Measurements from ENCODE around the gene USP44. TPM values are rescaled to one million over a fixed set of nuclear protein-coding genes. Genes with fewer than 3 reads are reported as not detected.

Gene USP44
- total and polyA plus RNA-seq, 4 experiments from 2014 or later = 1.4 to 5.6 (median 3.8) TPM

DNA sequence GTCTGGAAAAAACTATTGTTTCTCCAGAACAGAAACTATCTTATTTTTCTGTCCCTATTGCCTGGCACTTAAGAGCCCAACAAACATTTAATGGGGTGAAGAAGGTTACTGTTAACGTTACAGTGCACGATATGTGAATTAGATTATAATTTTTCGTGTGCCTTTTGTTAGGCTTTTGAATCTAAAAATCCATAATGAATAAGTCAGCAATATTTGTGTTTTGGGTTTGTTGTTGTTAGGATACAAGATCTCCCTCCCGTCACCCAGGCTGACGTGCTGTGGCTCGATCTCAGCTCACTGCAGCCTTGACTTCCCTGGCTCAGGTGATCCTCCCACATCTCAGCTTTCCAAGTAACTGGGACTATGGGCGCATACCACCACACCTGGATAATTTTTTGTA, 69.4 kb downstream of the USP44 start:
- no peak for DNase-seq
- H3K27me3 Mint-ChIP-seq = no peaks in the 10 kb centered on the region
- Histone ChIP-seq H3K27ac (ENCODE audit: low read depth, low read length) (no peak overlapping the region), H3K4me3 (ENCODE audit: low read length in 2 of 2) (no peak overlapping the region), H3K4me1 (ENCODE audit: insufficient read depth, low read length) (peaks cover 42% of the 10 kb centered on the region), H3K27me3 (ENCODE audit: insufficient read depth, low read length) (no peaks in the 10 kb centered on the region), H3K9me3 (ENCODE audit: control insufficient read depth in 1 of 2, low read length in 2 of 2) (no peaks in the 10 kb centered on the region), H3K36me3 (ENCODE audit: insufficient read depth, low read length) (peaks cover 16% of the 10 kb centered on the region)
- H3K36me3 Mint-ChIP-seq = peaks cover 36 to 64% of the 10 kb centered on the region in 2 donors
- no peaks in the 10 kb centered on the region for H3K9me3 Mint-ChIP-seq
- peak overlapping the region in 5 of 7 donors; percentile 22 to 75 (median 50) for H3K27ac Mint-ChIP-seq
- ChIA-PET CTCF (ENCODE audit: partially characterized antibody) (no interaction called here), POLR2A (ENCODE audit: partially characterized antibody) (interaction anchor here (2.3 kb wide), 1 partner anchor 7 kb away, joined by 10 read pairs; the partner anchor contains the start of gene METAP2)
- intact Hi-C loops (cut with micrococcal nuclease) = no loop called here
- H3K4me1 Mint-ChIP-seq = peaks cover 42 to 58% (median 50%) of the 10 kb centered on the region in 4 donors
- H3K4me3 Mint-ChIP-seq = no peak overlapping the region

DNA sequence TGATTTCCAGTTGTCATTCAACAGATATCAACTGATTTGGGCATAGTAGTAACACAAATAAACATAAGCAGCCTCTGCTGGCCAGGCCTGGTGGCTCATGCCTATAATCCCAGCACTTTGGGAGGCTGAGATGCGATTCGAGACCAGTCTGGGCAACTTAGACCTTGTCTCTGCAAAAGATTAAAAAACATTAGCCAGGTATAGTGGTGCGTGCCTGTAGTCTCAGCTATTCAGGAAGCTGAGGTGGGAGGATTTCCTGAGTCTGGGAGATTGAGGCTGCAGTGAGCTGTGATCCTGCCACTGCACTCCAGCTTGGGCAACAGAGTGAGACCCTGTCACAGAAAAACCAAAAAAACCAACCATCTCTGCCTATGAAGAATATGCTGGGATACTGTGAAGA, 70.2 kb downstream of the USP44 start:
- H3K27me3 Mint-ChIP-seq = no peaks in the 10 kb centered on the region
- no peaks in the 10 kb centered on the region for H3K27me3 ChIP-seq (ENCODE audit: insufficient read depth, low read length)
- DNase-seq = no peak
- H3K27ac ChIP-seq (ENCODE audit: low read depth, low read length) = peak overlapping the region; percentile 30
- peaks cover 50% of the 10 kb centered on the region for H3K4me1 ChIP-seq (ENCODE audit: insufficient read depth, low read length)
- H3K36me3 Mint-ChIP-seq = peaks cover 35 to 61% of the 10 kb centered on the region in 2 donors
- peak overlapping the region in 6 of 8 donors; percentile 3 to 65 (median 56) for H3K4me3 Mint-ChIP-seq
- H3K9me3 ChIP-seq (ENCODE audit: control insufficient read depth in 1 of 2, low read length in 2 of 2) = no peaks in the 10 kb centered on the region
- H3K27ac Mint-ChIP-seq = peak overlapping the region; percentile 13 to 89 (median 71)
- ChIA-PET POLR2A (ENCODE audit: partially characterized antibody) (no interaction called here), CTCF (ENCODE audit: partially characterized antibody) (no interaction called here)
- H3K4me1 Mint-ChIP-seq = peaks cover 45 to 65% (median 57%) of the 10 kb centered on the region in 4 donors
- peaks cover 17% of the 10 kb centered on the region for H3K36me3 ChIP-seq (ENCODE audit: insufficient read depth, low read length)
- intact Hi-C loops (cut with micrococcal nuclease) = no loop called here
- H3K9me3 Mint-ChIP-seq = no peaks in the 10 kb centered on the region
- H3K4me3 ChIP-seq (ENCODE audit: low read length in 2 of 2) = no peak overlapping the region

DNA sequence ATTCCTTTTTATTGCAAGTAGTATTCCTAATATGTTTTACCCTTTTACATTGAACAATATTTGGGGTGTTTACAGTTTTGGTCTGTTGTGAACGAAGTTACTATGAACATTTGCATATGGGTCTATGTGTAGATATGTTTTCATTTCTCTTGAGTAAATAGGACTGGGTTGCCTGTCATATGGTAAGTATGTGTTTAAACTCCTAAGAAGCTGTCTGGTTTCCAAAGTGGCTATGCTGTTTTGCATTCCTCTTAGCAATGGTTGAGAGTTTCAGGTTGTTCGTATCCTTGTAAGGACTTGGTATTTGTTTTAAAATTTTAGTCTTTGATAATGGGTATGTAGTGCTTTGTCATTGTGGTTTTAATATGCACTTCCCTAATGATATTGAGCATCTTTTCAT, 71.0 kb downstream of the USP44 start:
- Histone ChIP-seq H3K4me1 (ENCODE audit: insufficient read depth, low read length) (peaks cover 58% of the 10 kb centered on the region), H3K27ac (ENCODE audit: low read depth, low read length) (no peak overlapping the region), H3K36me3 (ENCODE audit: insufficient read depth, low read length) (peaks cover 17% of the 10 kb centered on the region), H3K27me3 (ENCODE audit: insufficient read depth, low read length) (no peaks in the 10 kb centered on the region), H3K4me3 (ENCODE audit: low read length in 2 of 2) (no peak overlapping the region), H3K9me3 (ENCODE audit: control insufficient read depth in 1 of 2, low read length in 2 of 2) (no peaks in the 10 kb centered on the region)
- Mint-ChIP-seq H3K27me3 (no peaks in the 10 kb centered on the region), H3K36me3 (peaks cover 40 to 62% of the 10 kb centered on the region in 2 donors), H3K9me3 (no peaks in the 10 kb centered on the region), H3K27ac (peak overlapping the region in 4 of 7 donors; percentile 51 to 89 (median 68)), H3K4me1 (peaks cover 51 to 74% (median 64%) of the 10 kb centered on the region in 4 donors), H3K4me3 (peak overlapping the region in 6 of 8 donors; percentile 13 to 65 (median 50))
- ChIA-PET CTCF (ENCODE audit: partially characterized antibody) (no interaction called here), POLR2A (ENCODE audit: partially characterized antibody) (no interaction called here)
- no peak for DNase-seq
- intact Hi-C loops (cut with micrococcal nuclease) = no loop called here

DNA sequence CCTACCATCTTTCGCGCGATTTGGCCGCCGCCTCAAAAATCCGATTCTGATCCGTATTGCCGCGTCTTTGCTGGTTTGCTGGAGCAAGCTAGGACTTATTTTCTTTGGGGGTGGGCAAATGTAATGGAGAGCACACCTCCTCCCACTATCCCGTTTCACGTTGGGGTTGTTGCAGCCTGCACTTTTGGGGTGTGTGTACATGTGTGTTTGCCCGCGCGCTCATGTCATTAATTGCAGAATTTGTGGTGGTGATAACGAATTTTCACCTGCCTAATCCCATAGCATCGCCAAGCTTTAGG, 76.7 kb downstream of the USP44 start:
- Mint-ChIP-seq H3K27ac (peak overlapping the region; percentile 90 to 100 (median 98)), H3K36me3 (peaks cover 31 to 40% of the 10 kb centered on the region in 2 donors), H3K9me3 (no peaks in the 10 kb centered on the region), H3K4me3 (peak overlapping the region; percentile 99 to 100 (median 100)), H3K4me1 (peaks cover 39 to 69% (median 58%) of the 10 kb centered on the region in 4 donors), H3K27me3 (no peaks in the 10 kb centered on the region)
- Histone ChIP-seq H3K36me3 (ENCODE audit: insufficient read depth, low read length) (peaks cover 17% of the 10 kb centered on the region), H3K27me3 (ENCODE audit: insufficient read depth, low read length) (no peaks in the 10 kb centered on the region), H3K9me3 (ENCODE audit: control insufficient read depth in 1 of 2, low read length in 2 of 2) (no peaks in the 10 kb centered on the region), H3K27ac (ENCODE audit: low read depth, low read length) (peak overlapping the region; percentile 78), H3K4me1 (ENCODE audit: insufficient read depth, low read length) (peaks cover 54% of the 10 kb centered on the region), H3K4me3 (ENCODE audit: low read length in 2 of 2) (peak overlapping the region; percentile 83 to 99)
- CTCF ChIA-PET (ENCODE audit: partially characterized antibody) = interaction anchor here (1.0 to 2.5 kb wide), 3 partner anchors 60 to 401 kb away, joined by 3 to 15 read pairs (median 5); partner anchors contain the start of genes FGD6, NR2C1 and VEZT
- intact Hi-C loops (cut with micrococcal nuclease) = loop anchor here (1.0 to 5.0 kb wide), 6 partner anchors 73 to 1798 kb away; partner anchors contain the start of genes CRADD, FGD6, NDUFA12 and NR2C1
- POLR2A ChIA-PET (ENCODE audit: partially characterized antibody) = interaction anchor here (0.8 to 3.6 kb wide), 13 partner anchors 9 to 1798 kb away, joined by 3 to 48 read pairs (median 10); partner anchors contain the start of genes AMDHD1, CCDC38, CRADD and FGD6
- no peak for DNase-seq

DNA sequence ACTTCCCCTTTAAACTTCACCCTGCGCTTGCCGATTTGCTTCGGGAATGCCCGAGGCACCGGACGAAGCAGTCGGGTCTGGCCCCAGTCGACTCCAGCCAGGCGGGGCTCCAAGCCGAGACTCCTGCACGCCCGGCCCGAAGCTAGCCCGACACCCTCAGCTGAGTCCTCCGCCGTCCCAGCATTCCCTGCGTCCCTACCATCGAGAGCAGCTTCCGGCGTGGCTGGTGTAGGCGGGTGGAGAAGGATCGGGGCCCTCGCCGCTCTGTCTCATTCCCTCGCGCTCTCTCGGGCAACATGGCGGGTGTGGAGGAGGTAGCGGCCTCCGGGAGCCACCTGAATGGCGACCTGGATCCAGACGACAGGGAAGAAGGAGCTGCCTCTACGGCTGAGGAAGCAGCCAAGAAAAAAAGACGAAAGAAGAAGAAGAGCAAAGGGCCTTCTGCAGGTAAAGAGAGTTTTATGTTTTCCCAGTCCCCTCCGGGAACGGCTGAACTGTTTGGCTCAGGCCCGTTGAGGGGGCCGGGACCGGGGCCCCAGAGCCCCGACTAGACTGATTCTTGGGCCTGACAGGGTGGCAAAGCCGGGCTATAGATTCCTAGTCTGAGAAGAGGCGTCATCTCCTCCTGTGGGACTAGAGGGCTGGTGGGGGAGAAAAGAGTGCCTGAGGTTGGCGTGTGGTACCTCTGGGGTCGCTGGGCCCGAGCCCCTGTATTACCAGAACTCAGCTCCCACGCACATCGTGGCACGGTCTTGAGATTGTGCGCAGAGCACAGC, 77.2 kb downstream of the USP44 start, which contains the start of gene METAP2:
Gene METAP2 (plus strand): TSS at position 269 of the 776 bp plus-strand sequence. CDS start 28 bp downstream, at position 297.
- H3K4me1 ChIP-seq (ENCODE audit: insufficient read depth, low read length) = peaks cover 50% of the 10 kb centered on the region
- Mint-ChIP-seq H3K36me3 (peaks cover 28 to 37% of the 10 kb centered on the region in 2 donors), H3K27me3 (no peaks in the 10 kb centered on the region), H3K4me3 (peak within 1 kb of the TSS; percentile 99 to 100 (median 100)), H3K4me1 (peaks cover 36 to 64% (median 54%) of the 10 kb centered on the region in 4 donors), H3K9me3 (no peaks in the 10 kb centered on the region), H3K27ac (peak within 1 kb of the TSS; percentile 90 to 100 (median 98))
- H3K36me3 ChIP-seq (ENCODE audit: insufficient read depth, low read length) = peaks cover 16% of the 10 kb centered on the region
- CTCF ChIA-PET (ENCODE audit: partially characterized antibody) = interaction anchor here (1.0 to 2.5 kb wide), 5 partner anchors 16 to 400 kb away, joined by 3 to 15 read pairs (median 5); partner anchors contain the start of genes FGD6, NR2C1 and VEZT
- H3K9me3 ChIP-seq (ENCODE audit: control insufficient read depth in 1 of 2, low read length in 2 of 2) = no peaks in the 10 kb centered on the region
- H3K27ac ChIP-seq (ENCODE audit: low read depth, low read length) = peak within 1 kb of the TSS; percentile 78
- H3K4me3 ChIP-seq (ENCODE audit: low read length in 2 of 2) = peak within 1 kb of the TSS; percentile 83 to 99
- intact Hi-C loops (cut with micrococcal nuclease) = loop anchor here (1.0 to 5.0 kb wide), 7 partner anchors 73 to 1797 kb away; partner anchors contain the start of genes CRADD, FGD6, LTA4H and NDUFA12
- DNase-seq = peak; percentile 87 to 92 (median 88)
- POLR2A ChIA-PET (ENCODE audit: partially characterized antibody) = interaction anchor here (0.8 to 3.6 kb wide), 23 partner anchors 9 to 1797 kb away, joined by 3 to 48 read pairs (median 6); partner anchors contain the start of genes AMDHD1, CCDC38, CRADD and FGD6
- no peaks in the 10 kb centered on the region for H3K27me3 ChIP-seq (ENCODE audit: insufficient read depth, low read length)

DNA sequence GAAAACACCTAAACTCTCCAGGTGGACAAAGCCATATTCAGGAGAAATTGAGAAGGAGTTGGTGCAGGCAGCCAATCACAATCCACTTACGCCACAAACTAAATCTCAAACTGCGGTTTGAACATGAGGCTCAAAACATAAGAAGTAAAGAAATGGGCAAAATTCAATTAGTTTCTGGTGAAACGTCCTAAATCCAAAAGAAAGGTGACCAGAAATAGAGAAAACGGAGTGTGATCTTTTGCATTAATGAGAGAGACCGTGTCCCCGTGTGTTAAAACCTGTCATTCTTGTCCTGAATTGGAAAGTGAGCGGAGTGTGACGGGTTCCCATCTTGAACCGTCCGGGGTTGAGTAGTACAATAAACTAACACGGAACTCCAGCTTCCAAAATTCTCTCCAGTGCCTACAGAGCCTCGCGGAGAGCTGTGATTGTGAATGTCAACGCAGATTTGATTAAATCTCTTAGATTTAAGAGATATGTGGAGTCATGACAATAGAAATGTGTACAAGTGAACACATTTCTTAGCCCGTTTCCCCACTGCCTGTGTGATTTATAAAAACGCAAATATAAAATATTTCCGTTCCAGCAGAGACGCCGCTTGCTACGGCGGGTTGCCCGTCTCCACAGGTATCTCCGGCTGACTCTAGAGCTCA, 77.9 kb downstream of the USP44 start:
- CTCF ChIA-PET (ENCODE audit: partially characterized antibody) = interaction anchor here (1.1 to 2.5 kb wide), 4 partner anchors 17 to 400 kb away, joined by 3 to 15 read pairs (median 5); partner anchors contain the start of genes FGD6, NR2C1 and VEZT
- H3K27ac Mint-ChIP-seq = peak overlapping the region; percentile 90 to 100 (median 98)
- H3K4me3 Mint-ChIP-seq = peak overlapping the region; percentile 99 to 100 (median 100)
- Histone ChIP-seq H3K4me1 (ENCODE audit: insufficient read depth, low read length) (peaks cover 43% of the 10 kb centered on the region), H3K9me3 (ENCODE audit: control insufficient read depth in 1 of 2, low read length in 2 of 2) (no peaks in the 10 kb centered on the region), H3K27me3 (ENCODE audit: insufficient read depth, low read length) (no peaks in the 10 kb centered on the region), H3K4me3 (ENCODE audit: low read length in 2 of 2) (peak overlapping the region; percentile 83 to 99), H3K36me3 (ENCODE audit: insufficient read depth, low read length) (peaks cover 13% of the 10 kb centered on the region), H3K27ac (ENCODE audit: low read depth, low read length) (peak overlapping the region; percentile 78)
- H3K27me3 Mint-ChIP-seq = no peaks in the 10 kb centered on the region
- peak in 3 of 5 donors; percentile 42 to 55 (median 53) for DNase-seq
- POLR2A ChIA-PET (ENCODE audit: partially characterized antibody) = interaction anchor here (0.7 to 3.6 kb wide), 22 partner anchors 9 to 1796 kb away, joined by 3 to 48 read pairs (median 6); partner anchors contain the start of genes AMDHD1, CCDC38, CRADD and FGD6
- peaks cover 32 to 57% (median 48%) of the 10 kb centered on the region in 4 donors for H3K4me1 Mint-ChIP-seq
- intact Hi-C loops (cut with micrococcal nuclease) = loop anchor here (1.0 to 5.0 kb wide), 4 partner anchors 74 to 1011 kb away; partner anchors contain the start of genes LTA4H and NDUFA12
- no peaks in the 10 kb centered on the region for H3K9me3 Mint-ChIP-seq
- peaks cover 22 to 31% of the 10 kb centered on the region in 2 donors for H3K36me3 Mint-ChIP-seq

Data from CD4-positive, alpha-beta memory T cell (primary cell).